DND-41 (cell line): ENCODE results near the gene MB21D2.

ENCODE experiments used
- ATAC-seq: fragments of 200-7000 bp; cut with Tn5 transposase; 3 replicates; pipeline ENCODE4 v1.9.1; 2021; ENCODE audit warnings: low read depth; ENCODE audit not compliant: insufficient read depth
- DNase-seq: peaks from one replicate; pipeline ENCODE4 v3.0.0-alpha.2; 2020
- H2AFZ ChIP-seq: 2 replicates; pipeline ENCODE4 v1.6.0; 2012; ENCODE audit warnings: low read depth, low read length
- H3K27ac ChIP-seq: 2 replicates; pipeline ENCODE4 v1.5.1; 2012; ENCODE audit warnings: low read length, inconsistent platforms
- H3K27me3 ChIP-seq: fragments of 200-600 bp; sonication (generic); 2 replicates; pipeline ENCODE4 v1.6.0; 2012; ENCODE audit warnings: low read length, mild to moderate bottlenecking, inconsistent platforms; ENCODE audit not compliant: insufficient read depth, poor library complexity
- H3K36me3 ChIP-seq: 2 replicates; pipeline ENCODE4 v1.5.1; 2012; ENCODE audit warnings: low read length, inconsistent platforms; ENCODE audit not compliant: insufficient read depth
- H3K4me1 ChIP-seq: 2 replicates; pipeline ENCODE4 v1.5.1; 2012; ENCODE audit warnings: mild to moderate bottlenecking, low read length; ENCODE audit not compliant: insufficient read depth
- H3K4me2 ChIP-seq: 2 replicates; pipeline ENCODE4 v1.6.0; 2012; ENCODE audit warnings: mild to moderate bottlenecking, moderate library complexity, low read length, inconsistent platforms; ENCODE audit not compliant: insufficient read depth
- H3K4me3 ChIP-seq, 2 experiments: fragments of 200-600 bp in 1 of 2; shearing (Covaris generic) in 1 of 2; 2 replicates each; pipeline ENCODE4 v1.5.1; 2012 to 2016; ENCODE audit warnings: inconsistent platforms in 2 of 2, low read length in 2 of 2, mild to moderate bottlenecking in 2 of 2, low read depth in 1 of 2, moderate library complexity in 1 of 2
- H3K79me2 ChIP-seq: 2 replicates; pipeline ENCODE4 v1.6.0; 2012; ENCODE audit warnings: low read length, inconsistent platforms; ENCODE audit not compliant: insufficient read depth
- H3K9ac ChIP-seq: 2 replicates; pipeline ENCODE4 v1.6.0; 2012; ENCODE audit warnings: low read depth, mild to moderate bottlenecking, inconsistent platforms, low read length, moderate library complexity
- H3K9me3 ChIP-seq: 2 replicates; pipeline ENCODE4 v1.5.1; 2012; ENCODE audit warnings: low read length, moderate library complexity, mild to moderate bottlenecking, inconsistent platforms; ENCODE audit not compliant: insufficient read depth, severe bottlenecking
- H4K20me1 ChIP-seq: 2 replicates; pipeline ENCODE4 v1.6.0; 2012; ENCODE audit warnings: low read length; ENCODE audit not compliant: insufficient read depth
- CTCF ChIP-seq: IDR thresholded peaks from 2 replicates; pipeline ENCODE4 v1.5.1; 2012; ENCODE audit warnings: borderline replicate concordance, low read length, moderate library complexity, mild to moderate bottlenecking; ENCODE audit not compliant: poor library complexity, severe bottlenecking; ENCODE audit errors: extremely low read depth
- EZH2 ChIP-seq: IDR thresholded peaks from 3 replicates; pipeline ENCODE4 v1.6.1; 2012; ENCODE audit warnings: borderline replicate concordance, low read depth, mild to moderate bottlenecking, moderate library complexity, low read length, inconsistent platforms; ENCODE audit not compliant: severe bottlenecking

Gene MB21D2

DNA sequence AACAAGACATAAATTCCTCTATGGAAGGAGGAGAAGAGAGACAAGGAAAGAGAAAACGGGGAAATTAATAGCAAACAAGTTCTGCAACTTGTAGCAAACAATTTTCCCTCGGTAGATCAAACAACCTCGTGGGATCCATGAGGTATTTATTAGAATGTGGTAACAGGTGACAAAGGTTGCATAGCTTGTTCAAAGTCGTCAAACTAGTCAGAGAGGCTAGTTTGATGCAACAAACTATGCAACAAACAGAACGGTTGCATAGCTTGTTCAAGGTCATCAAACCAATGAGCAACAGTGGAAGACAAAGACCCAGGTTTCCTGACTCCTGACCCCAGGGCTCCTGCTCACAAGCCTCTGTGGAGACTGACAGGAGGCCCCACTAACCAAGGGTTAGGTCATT lies 20.7 kb downstream of the MB21D2 start:
- H2AFZ ChIP-seq, result no peak overlapping the region
- no peak for DNase-seq
- H3K4me1 ChIP-seq, result no peaks in the 10 kb centered on the region
- H3K27me3 ChIP-seq, result peaks cover 3% of the 10 kb centered on the region
- no peak overlapping the region for H3K27ac ChIP-seq
- H3K79me2 ChIP-seq, result no peaks in the 10 kb centered on the region
- H3K36me3 ChIP-seq, result no peaks in the 10 kb centered on the region
- H4K20me1 ChIP-seq, result no peaks in the 10 kb centered on the region
- no peak overlapping the region for H3K9ac ChIP-seq
- no peaks in the 10 kb centered on the region for H3K9me3 ChIP-seq
- no peak overlapping the region for H3K4me3 ChIP-seq
- no peak for ATAC-seq
- TF ChIP-seq CTCF, result no peak
- no peak for TF ChIP-seq EZH2
- no peak overlapping the region for H3K4me2 ChIP-seq

DNA sequence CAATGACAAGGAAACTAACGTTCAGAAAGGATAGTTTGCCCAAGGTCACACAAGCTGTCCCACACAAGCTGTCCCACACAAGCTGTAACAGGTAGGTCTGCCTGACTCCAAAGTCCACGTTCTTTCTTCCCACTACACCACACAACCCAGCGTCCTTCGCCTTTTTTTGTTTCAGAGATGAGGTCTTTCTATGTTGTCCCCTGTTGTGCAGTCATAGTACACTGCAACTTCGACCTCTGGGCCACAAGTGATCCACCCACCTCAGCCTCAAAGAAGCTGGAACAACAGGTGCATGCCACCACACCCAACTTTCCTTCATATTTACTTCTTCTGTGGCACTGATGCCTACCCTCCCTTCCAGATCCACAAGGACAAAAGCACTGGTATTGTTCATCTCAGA lies 21.4 kb downstream of the MB21D2 start:
- no peaks in the 10 kb centered on the region for H3K36me3 ChIP-seq
- no peaks in the 10 kb centered on the region for H3K4me1 ChIP-seq
- no peaks in the 10 kb centered on the region for H4K20me1 ChIP-seq
- no peak for DNase-seq
- no peak overlapping the region for H2AFZ ChIP-seq
- no peak for ATAC-seq
- no peak overlapping the region for H3K27ac ChIP-seq
- no peaks in the 10 kb centered on the region for H3K9me3 ChIP-seq
- no peak overlapping the region for H3K4me3 ChIP-seq
- no peak overlapping the region for H3K4me2 ChIP-seq
- TF ChIP-seq CTCF (no peak), EZH2 (no peak)
- H3K79me2 ChIP-seq, result no peaks in the 10 kb centered on the region
- peaks cover 5% of the 10 kb centered on the region for H3K27me3 ChIP-seq
- no peak overlapping the region for H3K9ac ChIP-seq

- Histone ChIP-seq H3K4me2 (no peak overlapping the region), H3K79me2 (no peaks in the 10 kb centered on the region), H4K20me1 (no peaks in the 10 kb centered on the region), H3K36me3 (no peaks in the 10 kb centered on the region), H2AFZ (no peak overlapping the region), H3K9ac (no peak overlapping the region), H3K4me1 (no peaks in the 10 kb centered on the region), H3K4me3 (no peak overlapping the region), H3K27me3 (peaks cover 8% of the 10 kb centered on the region), H3K27ac (no peak overlapping the region), H3K9me3 (no peaks in the 10 kb centered on the region)
- no peak for ATAC-seq
- TF ChIP-seq EZH2 (no peak), CTCF (no peak)
- DNase-seq, result no peak
These were observed 23.0 kb downstream of the MB21D2 start for GRCh38 chr3:192894676-192895075.
